ENCODE results near the gene NIM1K.

GRCh38 chr5:43288269-43288831 is 96.3 kb downstream of the NIM1K start:
- TF ChIP-seq, protein P1, sequence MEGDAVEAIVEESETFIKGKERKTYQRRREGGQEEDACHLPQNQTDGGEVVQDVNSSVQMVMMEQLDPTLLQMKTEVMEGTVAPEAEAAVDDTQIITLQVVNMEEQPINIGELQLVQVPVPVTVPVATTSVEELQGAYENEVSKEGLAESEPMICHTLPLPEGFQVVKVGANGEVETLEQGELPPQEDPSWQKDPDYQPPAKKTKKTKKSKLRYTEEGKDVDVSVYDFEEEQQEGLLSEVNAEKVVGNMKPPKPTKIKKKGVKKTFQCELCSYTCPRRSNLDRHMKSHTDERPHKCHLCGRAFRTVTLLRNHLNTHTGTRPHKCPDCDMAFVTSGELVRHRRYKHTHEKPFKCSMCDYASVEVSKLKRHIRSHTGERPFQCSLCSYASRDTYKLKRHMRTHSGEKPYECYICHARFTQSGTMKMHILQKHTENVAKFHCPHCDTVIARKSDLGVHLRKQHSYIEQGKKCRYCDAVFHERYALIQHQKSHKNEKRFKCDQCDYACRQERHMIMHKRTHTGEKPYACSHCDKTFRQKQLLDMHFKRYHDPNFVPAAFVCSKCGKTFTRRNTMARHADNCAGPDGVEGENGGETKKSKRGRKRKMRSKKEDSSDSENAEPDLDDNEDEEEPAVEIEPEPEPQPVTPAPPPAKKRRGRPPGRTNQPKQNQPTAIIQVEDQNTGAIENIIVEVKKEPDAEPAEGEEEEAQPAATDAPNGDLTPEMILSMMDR (IDR thresholded peaks at IDR 0.05; ENCODE audit: insufficient read depth, low read length) = no peak
- no peak for TF ChIP-seq POLR2AphosphoS5 (IDR thresholded peaks at IDR 0.05; ENCODE audit: low read depth)
- no peak for TF ChIP-seq GABPA (IDR thresholded peaks at IDR 0.05; ENCODE audit: low read depth)
- TF ChIP-seq REST (IDR thresholded peaks at IDR 0.05; ENCODE audit: insufficient replicate concordance, low read depth) = no peak

All from HL-60 (cell line).